ENCODE data around the gene AGAP2. TPM values are rescaled to one million over a fixed set of nuclear protein-coding genes. Genes with fewer than 3 reads are reported as not detected.

Gene AGAP2
- total RNA-seq, 1 donor from 2014 or later = 0.14 TPM

- DNase-seq (ENCODE audit: low read depth) = no peak
Observed at GRCh38 chr12:57732726-57733593, 5.6 kb downstream of the AGAP2 start.

GRCh38 chr12:57732270-57732669 is 6.3 kb downstream of the AGAP2 start:
- TF ChIP-seq EZH2 (IDR thresholded peaks at IDR 0.05; ENCODE audit: insufficient read depth, low read length) (no peak), CTCF (IDR thresholded peaks at IDR 0.05; ENCODE audit: insufficient read depth, low read depth, low read length) (no peak)
- Mint-ChIP-seq H3K36me3 (ENCODE audit: low read depth, unreplicated experiment) (peaks cover 6% of the 10 kb centered on the region), H3K4me3 (ENCODE audit: unreplicated experiment) (no peak overlapping the region), H3K4me1 (ENCODE audit: low read depth, unreplicated experiment) (peaks cover 16% of the 10 kb centered on the region), H3K27me3 (ENCODE audit: low read depth, unreplicated experiment) (peaks cover 85% of the 10 kb centered on the region), H3K27ac (ENCODE audit: unreplicated experiment) (peak overlapping the region; percentile 60), H3K9me3 (ENCODE audit: unreplicated experiment) (peaks cover 13% of the 10 kb centered on the region)
- FAIRE-seq (no peak), DNase-seq (ENCODE audit: low read depth) (no peak)
- H3K4me3 ChIP-seq (ENCODE audit: insufficient read depth, low read depth, low read length) = no peak overlapping the region
- peaks cover 4% of the 10 kb centered on the region for H3K4me1 ChIP-seq (ENCODE audit: insufficient read depth, low read length)
- no peak overlapping the region for H3K27ac ChIP-seq (ENCODE audit: low read depth, low read length)
- H4K20me1 ChIP-seq (ENCODE audit: insufficient read depth, low read length) = peaks cover 16% of the 10 kb centered on the region
- H2AFZ ChIP-seq (ENCODE audit: low read depth, low read length) = no peak overlapping the region
- no peak overlapping the region for H3K9ac ChIP-seq (ENCODE audit: low read length)
- H3K4me2 ChIP-seq (ENCODE audit: low read length) = no peak overlapping the region
- H3K9me3 ChIP-seq (ENCODE audit: insufficient read depth, low read depth, low read length) = no peaks in the 10 kb centered on the region
- H3K79me2 ChIP-seq (ENCODE audit: insufficient read depth, low read length) = no peaks in the 10 kb centered on the region
- H3K27me3 ChIP-seq (ENCODE audit: insufficient read depth, low read length) = peaks cover 62% of the 10 kb centered on the region
- H3K36me3 ChIP-seq (ENCODE audit: insufficient read depth, low read length) = no peaks in the 10 kb centered on the region

More at GRCh38 chr12:57732726-57733593, 5.6 kb downstream of the AGAP2 start:
- H3K27me3 ChIP-seq (ENCODE audit: insufficient read depth, low read length) = peaks cover 60% of the 10 kb centered on the region
- Mint-ChIP-seq H3K4me3 (ENCODE audit: unreplicated experiment) (no peak overlapping the region), H3K36me3 (ENCODE audit: low read depth, unreplicated experiment) (peaks cover 6% of the 10 kb centered on the region), H3K27me3 (ENCODE audit: low read depth, unreplicated experiment) (peaks cover 79% of the 10 kb centered on the region), H3K4me1 (ENCODE audit: low read depth, unreplicated experiment) (peaks cover 16% of the 10 kb centered on the region), H3K27ac (ENCODE audit: unreplicated experiment) (peak overlapping the region; percentile 60), H3K9me3 (ENCODE audit: unreplicated experiment) (peaks cover 10% of the 10 kb centered on the region)
- FAIRE-seq = no peak
- no peak overlapping the region for H3K4me2 ChIP-seq (ENCODE audit: low read length)
- peaks cover 9% of the 10 kb centered on the region for H3K4me1 ChIP-seq (ENCODE audit: insufficient read depth, low read length)
- TF ChIP-seq CTCF (IDR thresholded peaks at IDR 0.05; ENCODE audit: insufficient read depth, low read depth, low read length) (no peak), EZH2 (IDR thresholded peaks at IDR 0.05; ENCODE audit: insufficient read depth, low read length) (no peak)
- H3K9ac ChIP-seq (ENCODE audit: low read length) = no peak overlapping the region
- no peaks in the 10 kb centered on the region for H3K36me3 ChIP-seq (ENCODE audit: insufficient read depth, low read length)
- peaks cover 12% of the 10 kb centered on the region for H4K20me1 ChIP-seq (ENCODE audit: insufficient read depth, low read length)
- H3K9me3 ChIP-seq (ENCODE audit: insufficient read depth, low read depth, low read length) = no peaks in the 10 kb centered on the region
- H3K79me2 ChIP-seq (ENCODE audit: insufficient read depth, low read length) = no peaks in the 10 kb centered on the region
- H3K4me3 ChIP-seq (ENCODE audit: insufficient read depth, low read depth, low read length) = no peak overlapping the region
- no peak overlapping the region for H3K27ac ChIP-seq (ENCODE audit: low read depth, low read length)
- no peak overlapping the region for H2AFZ ChIP-seq (ENCODE audit: low read depth, low read length)
